Body of pancreas (tissue), 4 donors: ENCODE measurements around the gene SLC4A5. TPM values are rescaled to one million over a fixed set of nuclear protein-coding genes. Genes with fewer than 3 reads are reported as not detected.

Experiments
- ATAC-seq: fragments of 150-250 bp; one replicate; pipeline ENCODE4 v1.9.1; 2016
- DNase-seq, 4 donors: peaks; one replicate each; pipeline ENCODE4 v3.0.0-alpha.2; 2019
- H3K27ac ChIP-seq, 4 donors: fragments of 200-600 bp; sonication (generic); 1 replicate in 3 of 4; 2 replicates in 1 of 4; pipeline versions ENCODE4 v1.5.1 to v1.6.1; 2016 to 2019; ENCODE audit warnings: mild to moderate bottlenecking in 1 of 4, mixed read lengths in 1 of 4, moderate library complexity in 1 of 4
- H3K27me3 ChIP-seq, 2 donors: fragments of 200-600 bp; sonication (generic); one replicate each; pipeline ENCODE4 v1.6.0; 2016; ENCODE audit warnings: mild to moderate bottlenecking in 1 of 2
- H3K36me3 ChIP-seq, 2 donors: fragments of 200-600 bp; sonication (generic); replicated peaks in 1 of 2; 2 replicates each; pipeline ENCODE4 v1.5.1; 2016; ENCODE audit warnings: low read depth in 2 of 2; ENCODE audit not compliant: insufficient read depth in 1 of 2
- H3K4me1 ChIP-seq: fragments of 200-600 bp; sonication (generic); one replicate; pipeline ENCODE4 v1.6.0; 2016
- H3K4me3 ChIP-seq, 2 donors: fragments of 200-600 bp; sonication (generic); 1 replicate in 1 of 2; 2 replicates in 1 of 2; pipeline ENCODE4 v1.5.1; 2016 to 2019
- H3K9me3 ChIP-seq, 3 donors: fragments of 200-600 bp; sonication (generic); 1 replicate in 2 of 3; 2 replicates in 1 of 3; pipeline ENCODE4 v1.5.1; 2016
- CTCF ChIP-seq, 7 experiments: fragments of 450-650 bp in 4 of 7; fragments of 200-600 bp in 3 of 7; sonication (generic) in 3 of 7; IDR thresholded peaks; one replicate each; pipeline ENCODE4 v1.5.1; 2016 to 2019; ENCODE audit warnings: antibody characterized with exemption in 7 of 7
- POLR2A ChIP-seq, 3 donors: fragments of 450-650 bp; IDR thresholded peaks; one replicate each; pipeline ENCODE4 v1.6.1; 2016; ENCODE audit warnings: antibody characterized with exemption in 3 of 3, mild to moderate bottlenecking in 2 of 3
- WGBS, 2 donors: methylation state at CpG; one replicate each; pipeline ENCODE4 v1.1.5; 2017; 5-methylcytosine and 5-hydroxymethylcytosine counted together
- intact Hi-C: fragments of 100-400 bp; cut with DNase I; formaldehyde crosslinking; loops from one replicate; pipeline ENCODE4 v1.15.1; 2023
- total RNA-seq, 2 donors: library from RNA; depleted of rRNA; stranded (reverse); fragments of >200 nt; gene quantifications; one replicate each; pipeline ENCODE4 v1.1.0, GENCODE V29; 2016

The SLC4A5 gene
- total RNA-seq, 2 donors from 2014 or later, result 2.3 to 8.3 TPM

- H3K4me3 ChIP-seq, result no peak overlapping the region
- DNase-seq (no peak), ATAC-seq (no peak)
- no peak for TF ChIP-seq POLR2A (IDR thresholded peaks at IDR 0.05)
- 83 to 84% methylated on average over 6 of the region's 6 CpGs for WGBS, 2 donors
- no peaks in the 10 kb centered on the region for H3K4me1 ChIP-seq
- no peaks in the 10 kb centered on the region for H3K27me3 ChIP-seq
- intact Hi-C loops, result loop anchor here (10.0 kb wide), 1 partner anchor 509 kb away; the partner anchor contains the start of gene STAMBP
- no peaks in the 10 kb centered on the region for H3K9me3 ChIP-seq
- H3K36me3 ChIP-seq, result no peaks in the 10 kb centered on the region
- no peak overlapping the region for H3K27ac ChIP-seq
Observed at GRCh38 chr2:74333896-74334586, 9.2 kb downstream of the SLC4A5 start.

GRCh38 chr2:74333175-74333574 is 10.0 kb downstream of the SLC4A5 start:
- 39 to 57% methylated on average over 3 of the region's 3 CpGs for WGBS, 2 donors
- DNase-seq, result peak in 1 of 4 donors; percentile 23
- no peak for TF ChIP-seq CTCF (IDR thresholded peaks at IDR 0.05)
- no peak for TF ChIP-seq POLR2A (IDR thresholded peaks at IDR 0.05)
- ATAC-seq, result no peak
- Histone ChIP-seq H3K4me3 (no peak overlapping the region), H3K9me3 (no peaks in the 10 kb centered on the region), H3K4me1 (no peaks in the 10 kb centered on the region), H3K27ac (no peak overlapping the region), H3K36me3 (no peaks in the 10 kb centered on the region), H3K27me3 (no peaks in the 10 kb centered on the region)
- intact Hi-C loops, result loop anchor here (10.0 kb wide), 1 partner anchor 508 kb away; the partner anchor contains the start of gene STAMBP

- TF ChIP-seq POLR2A (IDR thresholded peaks at IDR 0.05), result no peak
- no peak for TF ChIP-seq CTCF (IDR thresholded peaks at IDR 0.05)
- H3K4me1 ChIP-seq, result no peaks in the 10 kb centered on the region
- no peak overlapping the region for H3K27ac ChIP-seq
- H3K9me3 ChIP-seq, result no peaks in the 10 kb centered on the region
- whole genome bisulfite sequencing, 2 donors, result 66 to 75% methylated on average over 3 of the region's 3 CpGs
- no peak overlapping the region for H3K4me3 ChIP-seq
- ATAC-seq (no peak), DNase-seq (no peak)
- intact Hi-C loops, result loop anchor here (10.0 kb wide), 1 partner anchor 508 kb away; the partner anchor contains the start of gene STAMBP
- H3K36me3 ChIP-seq, result no peaks in the 10 kb centered on the region
- H3K27me3 ChIP-seq, result no peaks in the 10 kb centered on the region
Observed at GRCh38 chr2:74332550-74333174, 10.6 kb downstream of the SLC4A5 start.

GRCh38 chr2:74328573-74328972 is 14.6 kb downstream of the SLC4A5 start:
- intact Hi-C loops, result no loop called here
- no peaks in the 10 kb centered on the region for H3K4me1 ChIP-seq
- no peaks in the 10 kb centered on the region for H3K9me3 ChIP-seq
- H3K27ac ChIP-seq, result no peak overlapping the region
- DNase-seq, result no peak
- no peak for ATAC-seq
- no peaks in the 10 kb centered on the region for H3K27me3 ChIP-seq
- TF ChIP-seq POLR2A (IDR thresholded peaks at IDR 0.05), result no peak
- TF ChIP-seq CTCF (IDR thresholded peaks at IDR 0.05), result no peak
- H3K4me3 ChIP-seq, result no peak overlapping the region
- 82 to 84% methylated on average over 2 of the region's 2 CpGs for WGBS, 2 donors
- H3K36me3 ChIP-seq, result no peaks in the 10 kb centered on the region

- DNase-seq (no peak), ATAC-seq (no peak)
- H3K9me3 ChIP-seq, result no peaks in the 10 kb centered on the region
- TF ChIP-seq CTCF (IDR thresholded peaks at IDR 0.05) (no peak), POLR2A (IDR thresholded peaks at IDR 0.05) (no peak)
- intact Hi-C loops, result no loop called here
- 80 to 84% methylated on average over 2 of the region's 2 CpGs for WGBS, 2 donors
- no peaks in the 10 kb centered on the region for H3K36me3 ChIP-seq
- H3K27me3 ChIP-seq, result no peaks in the 10 kb centered on the region
- no peak overlapping the region for H3K4me3 ChIP-seq
- no peaks in the 10 kb centered on the region for H3K4me1 ChIP-seq
- no peak overlapping the region for H3K27ac ChIP-seq
Observed at GRCh38 chr2:74328074-74328473, 15.1 kb downstream of the SLC4A5 start.
